NCI-H2196 (cell line): ENCODE data around the gene BHLHA15.

Source experiments
- DNase-seq: peaks from one replicate; lab custom pipeline; 2025; ENCODE audit not compliant: unreplicated experiment; lab: John Stamatoyannopoulos, UW

BHLHA15 gene

DNA sequence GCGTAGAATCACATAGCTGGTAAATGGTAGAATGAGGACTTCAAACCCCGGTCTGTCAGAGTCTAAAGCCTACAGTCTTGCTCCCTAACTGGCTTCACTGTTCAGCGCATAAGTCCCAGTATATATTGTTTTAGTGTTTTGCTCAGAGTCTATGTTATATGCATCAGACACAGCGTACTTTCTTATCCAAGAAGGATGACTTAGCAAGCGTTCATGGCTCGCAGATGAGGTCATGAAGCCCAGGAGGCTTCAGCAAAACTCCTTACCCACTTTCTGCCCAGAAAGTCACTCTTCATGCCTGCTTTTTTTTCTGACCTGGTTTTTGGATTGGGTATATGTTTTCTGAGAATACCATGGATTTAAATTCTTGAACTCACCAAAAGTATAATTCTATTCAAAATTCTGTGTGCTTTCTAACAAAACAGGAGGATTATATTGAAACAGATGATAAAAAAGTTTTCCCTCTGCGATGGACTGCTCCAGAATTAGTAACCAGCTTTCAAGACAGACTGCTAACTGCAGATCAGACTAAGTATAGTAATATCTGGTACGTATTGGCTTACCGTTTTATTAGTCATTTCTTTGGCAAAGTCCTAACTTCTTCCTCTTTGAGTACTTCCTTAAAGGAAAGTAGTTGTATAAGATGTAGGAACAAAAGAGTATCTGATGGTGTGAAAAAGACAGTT is 24.6 kb upstream of the BHLHA15 start:
- DNase-seq: no peak

DNA sequence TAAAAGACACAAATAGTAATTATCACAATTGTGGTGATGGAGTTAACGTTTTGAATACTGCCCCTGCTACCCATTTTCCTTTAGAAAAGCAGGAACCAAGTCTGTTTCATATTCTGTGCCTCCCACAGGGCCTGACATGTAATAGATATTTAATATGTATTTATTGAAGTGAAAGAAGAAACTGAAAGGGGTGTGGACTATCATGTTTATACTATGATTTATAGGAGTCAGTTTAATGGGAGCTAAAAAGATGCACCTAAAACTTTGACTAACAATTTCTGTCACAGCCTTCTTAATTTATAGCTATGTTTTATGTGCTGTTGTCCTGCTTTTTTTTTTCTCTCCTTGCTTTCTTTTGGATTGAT is 24.1 kb upstream of the BHLHA15 start:
- DNase-seq: no peak

GRCh38 chr7:98189559-98189958 is 21.7 kb upstream of the BHLHA15 start:
- DNase-seq: no peak

- DNase-seq: no peak
Observed at GRCh38 chr7:98191668-98192431, 19.4 kb upstream of the BHLHA15 start.

DNA sequence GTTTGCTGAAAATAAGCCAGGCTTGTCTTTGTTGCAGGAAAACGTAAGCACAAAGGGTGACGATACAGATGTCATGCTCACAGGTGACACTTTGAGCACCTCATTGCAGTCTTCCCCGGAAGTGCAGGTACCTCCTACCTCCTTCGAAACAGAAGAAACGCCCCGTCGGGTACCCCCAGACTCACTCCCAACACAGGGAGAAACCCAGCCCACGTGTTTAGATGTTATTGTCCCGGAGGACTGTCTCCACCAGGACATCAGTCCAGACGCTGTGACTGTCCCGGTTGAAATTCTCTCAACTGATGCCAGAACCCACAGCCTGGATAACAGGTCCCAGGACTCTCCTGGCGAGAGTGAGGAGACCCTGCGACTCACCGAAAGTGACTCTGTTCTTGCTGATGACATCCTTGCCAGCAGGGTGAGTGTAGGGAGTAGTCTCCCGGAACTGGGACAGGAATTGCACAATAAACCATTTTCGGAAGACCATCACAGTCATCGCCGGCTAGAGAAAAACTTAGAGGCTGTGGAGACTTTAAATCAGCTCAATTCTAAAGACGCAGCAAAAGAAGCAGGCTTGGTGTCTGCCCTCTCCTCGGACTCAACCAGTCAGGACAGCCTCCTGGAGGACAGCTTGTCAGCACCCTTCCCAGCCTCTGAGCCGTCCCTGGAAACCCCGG is 18.3 kb upstream of the BHLHA15 start:
- DNase-seq: no peak

- no peak for DNase-seq
Observed at GRCh38 chr7:98193474-98194180, 17.6 kb upstream of the BHLHA15 start.

GRCh38 chr7:98194186-98194585 is 17.1 kb upstream of the BHLHA15 start:
- DNase-seq: no peak

DNA sequence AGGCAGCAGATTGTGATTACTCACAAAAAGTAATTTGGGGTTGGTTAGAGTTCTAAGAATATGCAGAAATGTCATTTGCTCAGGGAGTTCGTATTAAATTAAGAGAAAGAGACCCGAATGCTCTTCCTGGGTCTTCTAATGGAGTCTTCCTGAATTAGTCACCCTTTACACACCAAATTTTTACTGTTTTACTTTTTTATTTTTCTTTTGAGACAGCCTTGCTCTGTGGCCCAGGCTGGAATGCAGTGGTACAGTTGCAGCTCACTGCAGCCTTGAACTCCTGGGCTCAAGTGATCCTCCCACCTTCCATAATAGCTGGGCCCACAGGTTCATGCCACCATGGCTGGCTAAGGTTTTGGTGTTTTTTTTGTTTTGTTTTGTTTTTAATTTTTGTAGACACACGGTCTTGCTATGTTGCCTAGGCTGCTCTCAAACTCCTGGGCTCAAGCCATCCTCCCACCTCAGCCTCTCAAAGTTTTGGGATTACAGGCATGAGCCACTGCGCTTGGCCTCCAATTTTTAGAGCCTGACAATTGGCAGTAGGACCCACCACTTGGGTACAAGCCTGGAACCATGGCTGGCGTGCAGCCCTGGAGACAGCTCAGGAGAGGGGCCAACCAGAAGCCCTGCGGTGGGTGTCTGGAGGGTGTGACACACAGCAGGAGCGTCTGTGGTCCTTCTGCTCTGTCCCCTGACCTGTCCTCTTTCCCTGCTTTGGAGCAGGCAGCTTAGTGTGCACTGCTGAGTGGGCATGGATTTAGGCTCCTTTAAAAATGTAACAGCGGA is 16.4 kb upstream of the BHLHA15 start:
- DNase-seq: no peak

GRCh38 chr7:98196706-98197605 is 14.3 kb upstream of the BHLHA15 start:
- DNase-seq: no peak

DNA sequence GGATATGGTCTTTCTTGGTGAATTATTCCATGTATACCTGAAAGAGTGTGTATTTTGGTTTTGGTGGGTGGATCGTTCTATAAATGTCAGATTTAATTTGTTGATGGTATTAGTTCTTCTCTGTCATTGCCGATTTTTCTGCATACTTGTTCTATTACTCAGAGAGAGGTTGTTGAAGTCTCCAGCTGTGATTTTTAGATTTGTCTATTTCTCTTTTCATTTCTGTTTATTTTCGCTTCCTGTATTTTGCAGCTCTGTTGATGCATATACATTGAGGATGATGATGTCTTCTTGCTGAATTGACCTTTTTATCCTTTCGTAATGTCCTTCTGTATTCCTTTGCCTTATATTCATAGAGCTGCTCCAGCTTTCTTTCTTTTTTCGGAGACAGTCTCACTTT is 12.1 kb upstream of the BHLHA15 start:
- no peak for DNase-seq

DNA sequence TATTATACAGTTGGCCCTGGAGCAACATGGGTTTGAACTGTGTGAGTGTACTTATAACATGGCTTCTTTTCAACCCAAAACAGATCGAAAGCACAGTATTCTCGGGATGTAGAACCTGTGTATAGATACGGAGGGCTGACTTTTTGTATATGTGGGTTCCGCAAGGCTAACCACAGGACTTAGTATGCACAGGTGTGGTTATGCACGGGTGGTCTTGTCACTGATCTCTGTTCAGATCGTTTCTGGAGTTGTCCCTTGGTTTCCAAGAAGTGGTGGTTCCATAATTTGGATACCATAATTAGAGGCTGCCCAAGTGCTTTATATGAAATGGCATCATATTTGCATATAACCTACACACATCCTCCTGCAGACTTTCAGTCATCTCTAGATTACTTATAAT is 10.9 kb upstream of the BHLHA15 start:
- no peak for DNase-seq

- DNase-seq: no peak
Observed at GRCh38 chr7:98202367-98203195, 8.7 kb upstream of the BHLHA15 start.

DNA sequence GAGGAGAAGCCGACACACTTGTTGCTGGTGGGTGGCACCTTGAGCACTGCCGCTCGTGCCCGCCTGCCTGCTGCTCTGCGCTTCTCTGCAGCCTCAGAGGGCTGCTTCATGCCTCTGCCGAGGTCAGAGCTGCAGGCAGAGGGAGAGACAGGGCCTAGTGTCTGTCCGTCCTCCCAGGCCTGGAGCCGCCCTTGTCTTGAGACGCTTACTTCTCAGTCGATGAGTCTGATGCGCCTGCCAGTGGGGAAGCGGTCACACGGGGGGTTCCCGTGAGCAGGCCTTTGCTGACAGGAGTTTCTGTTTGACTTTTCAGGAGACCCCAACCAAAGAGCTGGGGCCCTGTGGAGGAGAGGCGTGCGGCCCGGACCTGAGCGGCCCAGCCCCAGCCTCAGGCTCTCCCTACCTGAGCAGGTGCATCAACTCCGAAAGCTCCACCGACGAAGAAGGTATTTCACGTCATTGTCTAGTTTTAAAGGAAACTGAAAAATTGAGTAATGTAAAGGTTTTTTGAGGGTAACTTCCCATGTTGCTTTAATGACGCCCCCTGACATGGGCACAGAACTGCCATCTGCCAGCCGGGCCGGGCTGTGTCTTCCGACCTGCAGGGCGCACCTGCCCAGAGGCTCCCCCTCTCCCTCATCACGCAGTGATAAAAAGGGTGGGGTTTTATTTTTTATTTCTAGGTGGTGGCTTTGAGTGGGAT is 7.8 kb upstream of the BHLHA15 start:
- no peak for DNase-seq

- no peak for DNase-seq
Observed at GRCh38 chr7:98203964-98204605, 7.2 kb upstream of the BHLHA15 start.

- DNase-seq: peak; percentile 8
Observed at GRCh38 chr7:98204670-98205069, 6.6 kb upstream of the BHLHA15 start.

DNA sequence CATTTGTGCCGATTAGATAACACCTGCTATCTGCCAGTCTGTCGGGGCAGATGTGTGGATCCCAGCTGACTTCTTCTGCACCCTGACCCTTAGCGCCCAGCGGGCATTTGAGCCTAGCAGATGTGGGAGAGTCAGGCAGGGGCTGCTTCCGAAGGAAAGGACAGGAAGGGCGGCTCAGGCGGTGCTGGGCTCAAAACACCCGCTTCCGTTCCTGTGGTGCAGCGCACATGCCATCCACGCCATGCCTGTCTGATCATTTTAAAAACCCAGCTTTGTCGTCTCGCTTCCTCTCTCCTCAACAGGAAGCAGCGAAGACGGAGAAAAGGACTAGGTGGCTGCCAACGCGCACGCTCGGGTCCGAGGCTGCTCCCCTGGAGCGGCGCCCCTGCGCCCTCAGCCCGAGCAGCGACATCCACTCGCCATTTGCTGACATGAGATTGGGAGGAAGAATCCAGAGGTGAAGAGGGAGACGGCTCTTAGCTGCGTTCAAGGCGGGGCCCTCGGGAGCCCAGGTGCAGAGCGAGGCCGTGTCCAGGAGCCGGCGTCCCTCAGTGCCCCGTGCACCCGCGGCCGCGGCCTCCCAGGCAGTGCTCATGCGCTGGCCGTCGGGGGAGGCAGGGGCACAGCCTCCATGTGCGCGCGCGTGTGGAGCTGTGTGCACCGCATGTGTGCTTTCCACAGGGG is 5.9 kb upstream of the BHLHA15 start:
- DNase-seq: no peak
